ENCODE measurements around the gene FOXS1. TPM values are rescaled to one million over a fixed set of nuclear protein-coding genes. Genes with fewer than 3 reads are reported as not detected.

The FOXS1 gene
- total RNA-seq, 4 donors from 2014 or later: 0.32 to 0.38 TPM; not detected in 2

DNA sequence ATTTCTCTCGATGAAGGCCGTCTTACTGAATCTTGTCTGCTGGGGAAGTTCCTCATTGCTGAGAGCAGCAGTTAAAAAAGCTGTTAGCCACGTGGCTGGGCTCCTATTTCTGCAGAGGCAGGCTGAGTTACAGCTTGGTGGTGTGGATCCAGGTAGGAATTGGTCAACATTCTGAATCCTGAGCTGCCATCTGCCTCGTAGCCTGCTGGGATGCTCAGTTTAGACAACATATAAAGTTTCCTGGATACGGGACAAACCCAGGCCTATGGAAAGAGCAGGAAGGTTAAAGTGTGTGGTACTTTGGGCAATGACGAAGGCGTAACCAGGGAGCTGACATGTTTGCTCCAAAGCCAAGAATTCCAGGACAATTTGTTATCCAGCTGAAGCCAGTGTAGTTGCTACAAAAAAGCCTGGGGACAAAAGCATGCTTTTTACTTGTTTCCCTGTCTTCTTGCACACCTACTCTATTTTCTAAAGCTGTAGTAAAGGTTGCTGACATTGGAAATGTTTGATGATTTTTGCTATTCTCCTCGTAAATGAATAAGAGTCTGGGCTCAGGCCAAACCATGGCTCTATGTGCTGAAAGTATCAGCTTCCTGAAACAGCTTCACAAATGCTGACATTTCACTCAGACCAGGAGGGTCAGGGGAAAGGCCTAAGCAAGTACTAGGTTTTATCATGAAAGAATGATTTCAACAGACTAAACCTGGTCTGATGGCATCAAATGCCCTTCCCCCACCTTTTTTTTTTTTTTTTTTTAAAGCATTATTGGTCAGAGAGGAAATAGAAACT, 38.6 kb downstream of the FOXS1 start:
- intact Hi-C loops (cut with DNase I): no loop called here
- no peaks in the 10 kb centered on the region for H3K27me3 ChIP-seq
- no peaks in the 10 kb centered on the region for H3K9me3 ChIP-seq
- no peak overlapping the region for H3K27ac ChIP-seq
- no peak overlapping the region for H3K4me3 ChIP-seq
- TF ChIP-seq, protein P1, sequence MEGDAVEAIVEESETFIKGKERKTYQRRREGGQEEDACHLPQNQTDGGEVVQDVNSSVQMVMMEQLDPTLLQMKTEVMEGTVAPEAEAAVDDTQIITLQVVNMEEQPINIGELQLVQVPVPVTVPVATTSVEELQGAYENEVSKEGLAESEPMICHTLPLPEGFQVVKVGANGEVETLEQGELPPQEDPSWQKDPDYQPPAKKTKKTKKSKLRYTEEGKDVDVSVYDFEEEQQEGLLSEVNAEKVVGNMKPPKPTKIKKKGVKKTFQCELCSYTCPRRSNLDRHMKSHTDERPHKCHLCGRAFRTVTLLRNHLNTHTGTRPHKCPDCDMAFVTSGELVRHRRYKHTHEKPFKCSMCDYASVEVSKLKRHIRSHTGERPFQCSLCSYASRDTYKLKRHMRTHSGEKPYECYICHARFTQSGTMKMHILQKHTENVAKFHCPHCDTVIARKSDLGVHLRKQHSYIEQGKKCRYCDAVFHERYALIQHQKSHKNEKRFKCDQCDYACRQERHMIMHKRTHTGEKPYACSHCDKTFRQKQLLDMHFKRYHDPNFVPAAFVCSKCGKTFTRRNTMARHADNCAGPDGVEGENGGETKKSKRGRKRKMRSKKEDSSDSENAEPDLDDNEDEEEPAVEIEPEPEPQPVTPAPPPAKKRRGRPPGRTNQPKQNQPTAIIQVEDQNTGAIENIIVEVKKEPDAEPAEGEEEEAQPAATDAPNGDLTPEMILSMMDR (IDR thresholded peaks at IDR 0.05): no peak
- no peak for TF ChIP-seq POLR2A (IDR thresholded peaks at IDR 0.05)
- 65 to 70% methylated on average over 7 of the region's 8 CpGs for WGBS, 2 donors
- no peak for DNase-seq
- peaks cover 0 to 12% (median 0%) of the 10 kb centered on the region in 3 donors for H3K36me3 ChIP-seq
- H3K4me1 ChIP-seq: peaks cover 0 to 4% (median under 1%) of the 10 kb centered on the region in 3 donors

DNA sequence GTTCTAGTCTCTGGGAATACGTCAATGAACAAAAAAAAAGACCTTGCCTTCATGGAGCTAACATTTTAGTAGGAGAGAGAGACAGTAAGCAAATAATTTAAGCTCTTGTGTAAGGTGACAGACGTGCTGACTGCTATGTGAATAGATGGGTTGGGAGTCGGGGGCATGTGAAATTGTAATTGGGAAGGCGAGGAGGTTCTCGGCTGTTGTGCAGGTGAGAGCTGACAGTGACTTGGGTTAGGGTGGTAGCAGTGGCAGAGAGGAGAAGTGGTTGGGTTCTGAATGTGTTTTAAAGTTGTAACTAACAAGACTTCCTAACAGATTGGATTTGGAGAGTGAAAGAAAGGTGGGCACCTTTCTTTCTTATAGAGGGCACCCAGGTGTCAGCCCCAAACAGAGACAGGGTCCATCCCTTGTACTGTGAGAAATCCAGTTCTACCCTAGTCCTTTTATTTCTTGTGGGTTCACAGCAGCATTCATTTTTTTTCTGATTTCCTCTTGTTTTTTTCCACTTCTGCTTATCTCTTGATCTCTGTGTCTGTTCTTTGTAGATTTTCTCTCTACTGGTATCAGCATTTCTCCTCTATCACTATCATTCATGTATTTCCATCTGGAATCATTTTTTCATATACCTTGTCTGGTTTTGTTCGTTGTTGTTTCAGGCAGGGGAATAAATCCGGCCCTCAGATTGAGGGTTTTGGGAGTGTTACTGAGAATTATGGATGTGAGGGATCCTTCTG, 41.7 kb downstream of the FOXS1 start:
- Histone ChIP-seq H3K27ac (no peak overlapping the region), H3K4me3 (no peak overlapping the region)
- intact Hi-C loops (cut with DNase I): no loop called here

GRCh38 chr20:31801508-31801907, 43.9 kb downstream of the FOXS1 start:
- no peak overlapping the region for H3K4me3 ChIP-seq
- H3K9me3 ChIP-seq: no peaks in the 10 kb centered on the region
- H3K27me3 ChIP-seq: no peaks in the 10 kb centered on the region
- intact Hi-C loops (cut with DNase I): no loop called here
- DNase-seq: no peak
- TF ChIP-seq, protein P1 (IDR thresholded peaks at IDR 0.05): no peak
- TF ChIP-seq POLR2A (IDR thresholded peaks at IDR 0.05): no peak
- peaks cover 0 to 56% (median 0%) of the 10 kb centered on the region in 3 donors for H3K36me3 ChIP-seq
- H3K4me1 ChIP-seq: no peaks in the 10 kb centered on the region
- WGBS, 2 donors: 92 to 94% methylated on average over 5 to 7 of the region's 7 CpGs
- H3K27ac ChIP-seq: no peak overlapping the region

More for the DNA sequence above, 41.7 kb downstream of the FOXS1 start:
- no peaks in the 10 kb centered on the region for H3K27me3 ChIP-seq
- no peak for DNase-seq
- H3K4me1 ChIP-seq: no peaks in the 10 kb centered on the region
- peaks cover 0 to 42% (median 0%) of the 10 kb centered on the region in 3 donors for H3K36me3 ChIP-seq
- 83 to 90% methylated on average over 7 of the region's 7 CpGs for WGBS, 2 donors
- no peaks in the 10 kb centered on the region for H3K9me3 ChIP-seq
- TF ChIP-seq POLR2A (IDR thresholded peaks at IDR 0.05): no peak
- TF ChIP-seq, protein P1 (IDR thresholded peaks at IDR 0.05): no peak

DNA sequence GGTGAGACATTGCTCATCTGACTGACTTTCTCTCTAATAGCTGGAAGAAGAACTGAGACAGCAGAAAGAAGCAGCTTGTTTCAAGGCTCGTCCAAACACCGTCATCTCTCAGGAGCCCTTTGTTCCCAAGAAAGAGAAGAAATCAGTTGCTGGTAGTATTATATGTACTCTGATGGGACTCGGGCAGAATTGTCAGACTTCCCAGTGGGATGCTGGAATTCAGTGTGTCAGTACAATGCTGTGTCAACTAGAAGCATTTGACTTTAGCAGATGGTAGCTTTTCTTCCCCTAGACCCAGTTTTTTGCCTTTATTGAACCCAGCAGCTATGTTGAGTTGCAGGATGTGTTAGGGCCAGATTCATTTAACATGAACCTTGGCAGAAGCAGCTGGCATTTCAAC, 48.0 kb downstream of the FOXS1 start:
- Histone ChIP-seq H3K27ac (no peak overlapping the region), H3K9me3 (no peaks in the 10 kb centered on the region), H3K36me3 (peaks cover 0 to 50% (median 0%) of the 10 kb centered on the region in 3 donors), H3K4me1 (no peaks in the 10 kb centered on the region), H3K4me3 (no peak overlapping the region), H3K27me3 (no peaks in the 10 kb centered on the region)
- intact Hi-C loops (cut with DNase I): no loop called here
- no peak for DNase-seq
- TF ChIP-seq POLR2A (IDR thresholded peaks at IDR 0.05): no peak
- TF ChIP-seq, protein P1 (IDR thresholded peaks at IDR 0.05): no peak
- 80 to 89% methylated on average over 3 of the region's 3 CpGs for WGBS, 2 donors

Small RNAs within 50 kb of the gene (small RNA-seq; reads per million reads assigned to genes)
- 0 reads per million in 4 donors for gene AL160175.1

Other genes starting within 250 kb of the FOXS1 start
- 100 to 1,000 TPM; 422 to 839 (median 555) TPM for gene ID1, start 240.3 kb downstream of the FOXS1 start, total RNA-seq
- gene COX4I2, start 207.7 kb downstream of the FOXS1 start, total RNA-seq: 1 to 10 TPM in 2 of 4 donors, under 1 TPM in 1, not detected in 1; 0.83 to 3.1 (median 2.6) TPM
- gene BCL2L1, start 122.7 kb downstream of the FOXS1 start, total RNA-seq: 100 to 1,000 TPM in 1 of 4 donors, 10 to 100 TPM in 3; 65.4 to 105 (median 90.1) TPM
- 10 to 100 TPM; 11.4 to 47.1 (median 18.2) TPM for gene TPX2, start 106.3 kb downstream of the FOXS1 start, total RNA-seq
- under 1 TPM in 1 of 4 donors, not detected in 3; 0.38 TPM for gene MYLK2, start 26.2 kb downstream of the FOXS1 start, total RNA-seq
- under 1 TPM; 0.32 to 0.44 (median 0.38) TPM for gene DUSP15, start 24.9 kb upstream of the FOXS1 start, total RNA-seq
- gene TTLL9, start 25.0 kb upstream of the FOXS1 start, total RNA-seq: under 1 TPM in 2 of 4 donors, not detected in 2; 0.09 to 0.38 TPM
- gene PDRG1, start 106.4 kb upstream of the FOXS1 start, total RNA-seq: 10 to 100 TPM in 3 of 4 donors, 1 to 10 TPM in 1; 6.6 to 14.8 (median 11.1) TPM
- gene XKR7, start 122.5 kb upstream of the FOXS1 start, total RNA-seq: not detected
- gene CCM2L, start 164.8 kb upstream of the FOXS1 start, total RNA-seq: 1 to 10 TPM in 3 of 4 donors, under 1 TPM in 1; 0.80 to 4.8 (median 3.1) TPM
- 10 to 100 TPM in 2 of 4 donors, 1 to 10 TPM in 2; 3.0 to 16.9 (median 6.7) TPM for gene HCK, start 206.6 kb upstream of the FOXS1 start, total RNA-seq

All from esophagus squamous epithelium (tissue), 5 donors.